HG03196 (cell line): ENCODE results near the gene HOXD3.

Source experiments
- ATAC-seq: cut with Tn5 transposase; IDR thresholded peaks from one replicate; pipeline ENCODE4 v1.9.1; 2021; ENCODE audit not compliant: unreplicated experiment

HOXD3 gene

GRCh38 chr2:176121190-176122051 is 35.7 kb upstream of the HOXD3 start:
- no peak for ATAC-seq

- no peak for ATAC-seq
These were observed 34.9 kb upstream of the HOXD3 start for GRCh38 chr2:176122052-176122682.

DNA sequence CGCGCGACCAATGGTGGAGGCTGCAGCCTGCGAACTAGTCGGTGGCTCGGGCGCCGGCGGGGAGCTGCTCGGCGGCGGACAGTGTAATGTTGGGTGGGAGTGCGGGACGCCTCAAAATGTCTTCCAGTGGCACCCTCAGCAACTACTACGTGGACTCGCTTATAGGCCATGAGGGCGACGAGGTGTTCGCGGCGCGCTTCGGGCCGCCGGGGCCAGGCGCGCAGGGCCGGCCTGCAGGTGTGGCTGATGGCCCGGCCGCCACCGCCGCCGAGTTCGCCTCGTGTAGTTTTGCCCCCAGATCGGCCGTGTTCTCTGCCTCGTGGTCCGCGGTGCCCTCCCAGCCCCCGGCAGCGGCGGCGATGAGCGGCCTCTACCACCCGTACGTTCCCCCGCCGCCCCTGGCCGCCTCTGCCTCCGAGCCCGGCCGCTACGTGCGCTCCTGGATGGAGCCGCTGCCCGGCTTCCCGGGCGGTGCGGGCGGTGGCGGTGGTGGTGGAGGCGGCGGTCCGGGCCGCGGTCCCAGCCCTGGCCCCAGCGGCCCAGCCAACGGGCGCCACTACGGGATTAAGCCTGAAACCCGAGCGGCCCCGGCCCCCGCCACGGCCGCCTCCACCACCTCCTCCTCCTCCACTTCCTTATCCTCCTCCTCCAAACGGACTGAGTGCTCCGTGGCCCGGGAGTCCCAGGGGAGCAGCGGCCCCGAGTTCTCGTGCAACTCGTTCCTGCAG is 34.3 kb upstream of the HOXD3 start, which contains the start of gene HOXD9:
Gene HOXD9, plus strand, starts transcription at position 37 of the 728 bp plus-strand sequence. Its CDS starts 50 bp downstream, at position 87.
- no peak for ATAC-seq

DNA sequence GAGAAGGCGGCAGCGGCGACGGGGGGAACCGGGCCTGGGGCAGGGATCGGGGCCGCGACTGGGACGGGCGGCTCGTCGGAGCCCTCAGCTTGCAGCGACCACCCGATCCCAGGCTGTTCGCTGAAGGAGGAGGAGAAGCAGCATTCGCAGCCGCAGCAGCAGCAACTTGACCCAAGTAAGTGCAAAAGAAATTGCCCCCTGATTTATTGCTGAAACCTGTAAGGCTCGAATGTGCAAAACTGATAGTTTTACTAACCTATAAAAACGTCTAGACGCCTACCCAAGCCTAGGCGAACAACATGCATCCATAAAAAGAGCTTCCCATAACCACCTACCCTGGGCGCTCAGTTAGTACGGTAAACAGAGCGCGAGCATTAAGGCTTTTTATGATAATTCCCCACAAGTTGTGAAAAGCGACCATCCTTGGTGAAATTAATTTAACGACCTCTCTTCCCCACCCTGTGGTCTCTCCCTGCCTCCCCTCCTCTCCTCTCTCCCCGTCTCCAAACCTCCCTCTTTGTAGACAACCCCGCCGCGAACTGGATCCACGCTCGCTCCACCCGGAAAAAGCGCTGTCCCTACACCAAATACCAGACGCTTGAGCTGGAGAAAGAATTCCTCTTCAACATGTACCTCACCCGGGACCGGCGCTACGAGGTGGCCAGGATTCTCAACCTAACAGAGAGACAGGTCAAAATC is 33.5 kb upstream of the HOXD3 start:
- ATAC-seq = no peak

- ATAC-seq = no peak
These were observed 32.8 kb upstream of the HOXD3 start for GRCh38 chr2:176124110-176124946.

- no peak for ATAC-seq
These were observed 31.9 kb upstream of the HOXD3 start for GRCh38 chr2:176124947-176125771.

DNA sequence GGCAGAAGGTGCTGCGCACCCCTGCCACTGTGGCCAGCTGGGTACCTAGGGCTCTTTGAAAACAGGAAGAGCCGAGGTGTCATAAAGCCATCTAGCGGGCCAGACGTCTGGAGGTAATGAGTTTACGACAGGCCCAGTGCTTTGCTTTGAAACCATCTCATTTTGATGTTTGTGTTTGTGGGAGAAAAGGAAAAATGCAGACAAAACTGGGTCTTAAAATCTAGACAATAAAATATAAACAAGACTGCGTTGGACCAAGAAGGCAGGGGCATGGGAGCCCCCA is 31.4 kb upstream of the HOXD3 start:
- ATAC-seq = no peak

GRCh38 chr2:176126929-176127773 is 30.0 kb upstream of the HOXD3 start:
- no peak for ATAC-seq

DNA sequence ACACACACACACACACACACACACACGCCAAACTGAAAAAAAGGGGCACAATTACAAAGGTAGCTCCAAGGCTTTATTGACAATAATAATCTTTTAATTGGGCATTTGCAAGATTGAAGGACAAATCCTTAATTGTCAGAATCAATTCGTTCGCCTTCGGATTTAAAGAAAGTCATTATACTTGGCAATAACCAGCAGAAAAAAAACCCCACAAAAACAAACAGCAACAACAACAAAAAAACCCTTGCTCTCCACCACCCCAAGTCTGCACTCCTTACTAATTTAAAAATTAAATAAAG is 29.4 kb upstream of the HOXD3 start:
- ATAC-seq = no peak

- ATAC-seq = no peak
These were observed 28.7 kb upstream of the HOXD3 start for GRCh38 chr2:176128172-176128981.

- ATAC-seq = no peak
These were observed 27.9 kb upstream of the HOXD3 start, which contains the start of gene HOXD8 for GRCh38 chr2:176128982-176129796. Gene HOXD8 (plus strand): TSS chr2:176129705. CDS start chr2:176130367, 662 bp downstream.

DNA sequence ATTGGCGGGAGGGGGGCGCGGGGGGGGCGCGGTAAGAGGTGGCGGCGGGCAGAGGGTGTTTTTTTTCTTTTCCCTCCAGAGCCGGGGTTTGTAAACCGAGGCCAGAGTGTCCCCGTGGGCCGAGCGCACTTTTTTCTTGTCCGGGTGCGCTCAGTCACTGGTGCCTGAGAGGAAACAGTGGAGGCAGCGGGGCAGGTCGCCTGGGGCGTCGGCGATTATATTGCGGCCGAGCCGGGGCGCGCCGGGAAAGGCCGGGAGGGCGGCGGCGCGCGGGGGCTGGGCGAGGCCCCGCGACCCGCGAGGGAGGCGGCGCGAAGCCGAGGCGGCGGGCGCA is 27.3 kb upstream of the HOXD3 start:
- no peak for ATAC-seq

DNA sequence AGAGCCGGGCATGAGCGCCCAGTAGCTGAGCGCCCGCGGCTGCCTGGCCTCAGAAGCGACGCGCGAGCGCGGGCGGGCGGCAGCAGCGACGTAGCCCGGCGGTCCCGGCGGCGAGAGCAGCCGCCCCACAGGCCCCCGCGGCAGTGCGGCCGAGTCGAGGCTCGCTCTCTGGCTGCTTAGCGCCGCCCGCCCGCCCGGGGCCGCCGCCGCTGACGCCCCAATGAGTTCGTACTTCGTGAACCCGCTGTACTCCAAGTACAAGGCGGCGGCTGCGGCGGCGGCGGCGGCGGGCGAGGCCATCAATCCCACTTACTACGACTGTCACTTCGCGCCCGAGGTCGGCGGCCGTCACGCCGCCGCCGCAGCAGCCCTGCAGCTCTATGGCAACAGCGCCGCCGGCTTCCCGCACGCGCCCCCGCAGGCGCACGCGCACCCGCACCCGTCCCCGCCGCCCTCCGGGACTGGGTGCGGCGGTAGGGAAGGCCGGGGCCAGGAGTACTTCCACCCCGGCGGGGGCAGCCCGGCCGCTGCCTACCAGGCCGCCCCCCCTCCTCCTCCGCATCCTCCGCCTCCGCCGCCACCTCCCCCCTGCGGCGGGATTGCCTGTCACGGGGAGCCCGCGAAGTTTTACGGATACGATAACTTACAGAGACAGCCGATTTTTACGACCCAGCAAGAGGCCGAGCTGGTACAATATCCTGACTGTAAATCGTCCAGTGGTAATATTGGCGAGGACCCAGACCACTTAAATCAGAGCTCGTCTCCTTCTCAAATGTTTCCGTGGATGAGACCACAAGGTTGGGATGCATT is 26.8 kb upstream of the HOXD3 start:
- ATAC-seq = no peak

GRCh38 chr2:176130957-176131847 is 25.9 kb upstream of the HOXD3 start:
- no peak for ATAC-seq

GRCh38 chr2:176131848-176132158 is 25.3 kb upstream of the HOXD3 start:
- no peak for ATAC-seq
